HepG2 (cell line): ENCODE data around the gene FOSL2. TPM values are rescaled to one million over a fixed set of nuclear protein-coding genes. Genes with fewer than 3 reads are reported as not detected.

ENCODE experiments used
- ATAC-seq: fragments of 200-7000 bp; cut with Tn5 transposase; 3 replicates; pipeline ENCODE4 v1.9.1; 2020; ENCODE audit warnings: mild to moderate bottlenecking, moderate library complexity
- BruUV-seq: library from RNA; stranded (reverse); fragments of 400-500 nt; replicated peaks from 2 replicates; lab custom pipeline; 2021; lab: Mats Ljungman, UMichigan
- CTCF ChIA-PET: fragments of 300-600 bp; formaldehyde crosslinking; extraction: SDS; loops from one replicate; lab custom pipeline; 2021; ENCODE audit warnings: low total read pairs, inconsistent platforms, low intra/inter-chr PET ratio; lab: Yijun Ruan, JAX
- POLR2A ChIA-PET: fragments of 350-600 bp; sonication (Branson Sonifier 250); formaldehyde crosslinking; loops from one replicate; lab custom pipeline; 2020; ENCODE audit warnings: antibody characterized with exemption, inconsistent platforms; lab: Yijun Ruan, JAX
- DNase-seq: peaks from one replicate; pipeline ENCODE4 v3.0.0-alpha.2; 2015; ENCODE audit warnings: low spot score
- FAIRE-seq: peaks from 3 replicates; lab custom pipeline; 2011; peaks lifted over from hg19 to GRCh38; lab: Jason Lieb, UNC
- H2AFZ ChIP-seq: one replicate; pipeline ENCODE4 v1.6.1; 2011; ENCODE audit warnings: low read length, inconsistent platforms
- H3K27ac ChIP-seq: fragments of 300-600 bp; 3 replicates; pipeline ENCODE4 v1.8.0; 2011; ENCODE audit warnings: mixed run types, mild to moderate bottlenecking, mixed read lengths, low read length, inconsistent platforms; ENCODE audit not compliant: insufficient read depth; ENCODE audit errors: extremely low read length
- H3K27me3 ChIP-seq, 2 experiments: fragments of 200-600 bp in 1 of 2; 2 replicates in 1 of 2; 3 replicates in 1 of 2; pipeline versions ENCODE4 v1.6.0 to v1.8.0; 2011; ENCODE audit warnings: low read length in 2 of 2, mild to moderate bottlenecking in 2 of 2, moderate library complexity in 2 of 2, inconsistent platforms in 1 of 2; ENCODE audit not compliant: insufficient read depth in 2 of 2, control insufficient read depth in 1 of 2
- H3K36me3 ChIP-seq, 2 experiments: fragments of 200-600 bp in 1 of 2; replicated peaks in 1 of 2; 2 replicates in 1 of 2; 3 replicates in 1 of 2; pipeline versions ENCODE4 v1.5.1 to v1.8.0; 2011; ENCODE audit warnings: low read length in 2 of 2, inconsistent platforms in 1 of 2; ENCODE audit not compliant: insufficient read depth in 2 of 2, control insufficient read depth in 1 of 2
- H3K4me1 ChIP-seq: 2 replicates; pipeline ENCODE4 v1.5.1; 2012; ENCODE audit warnings: low read length, inconsistent platforms; ENCODE audit not compliant: insufficient read depth
- H3K4me2 ChIP-seq: 2 replicates; pipeline ENCODE4 v1.6.0; 2011; ENCODE audit warnings: low read depth, low read length, inconsistent platforms
- H3K4me3 ChIP-seq, 3 experiments: fragments of 200-600 bp in 1 of 3; sonication (generic), shearing (Covaris generic) in 1 of 3; replicated peaks in 1 of 3; 2 replicates each; pipeline ENCODE4 v1.5.1; 2011 to 2016; ENCODE audit warnings: low read length in 3 of 3, inconsistent platforms in 2 of 3, low read depth in 2 of 3, mild to moderate bottlenecking in 2 of 3, control low read depth in 1 of 3, mixed read lengths in 1 of 3; ENCODE audit not compliant: insufficient read depth in 1 of 3
- H3K79me2 ChIP-seq: one replicate; pipeline ENCODE4 v1.6.1; 2011; ENCODE audit warnings: low read length, inconsistent platforms; ENCODE audit not compliant: insufficient read depth
- H3K9ac ChIP-seq: 2 replicates; pipeline ENCODE4 v1.6.0; 2011; ENCODE audit warnings: mild to moderate bottlenecking, low read depth, low read length, inconsistent platforms; ENCODE audit not compliant: insufficient read depth
- H3K9me3 ChIP-seq: 2 replicates; pipeline ENCODE4 v1.5.1; 2012; ENCODE audit warnings: mild to moderate bottlenecking, low read length
- H4K20me1 ChIP-seq: 2 replicates; pipeline ENCODE4 v1.6.0; 2011; ENCODE audit warnings: inconsistent platforms, mild to moderate bottlenecking, low read length, moderate library complexity; ENCODE audit not compliant: insufficient read depth
- AKAP8 ChIP-seq: sonication (generic); formaldehyde crosslinking; IDR thresholded peaks from 2 replicates; pipeline ENCODE4 v1.5.1; 2020; ENCODE audit warnings: mild to moderate bottlenecking, missing genetic modification reagents
- CREBL2 ChIP-seq: sonication (generic); formaldehyde crosslinking; IDR thresholded peaks from 2 replicates; pipeline ENCODE4 v1.8.1; 2023; ENCODE audit warnings: missing genetic modification reagents, mild to moderate bottlenecking, borderline replicate concordance
- E2F1 ChIP-seq: sonication (generic); formaldehyde crosslinking; IDR thresholded peaks from 2 replicates; pipeline ENCODE4 v1.5.0; 2020; ENCODE audit warnings: missing genetic modification reagents
- FOXO4 ChIP-seq: sonication (generic); formaldehyde crosslinking; conservative IDR thresholded peaks from 2 replicates; pipeline ENCODE4 v1.8.1; 2023; ENCODE audit warnings: missing genetic modification reagents
- GATAD2A ChIP-seq: IDR thresholded peaks from 2 replicates; pipeline ENCODE4 v1.6.1; 2016
- GTF3A ChIP-seq: sonication (generic); formaldehyde crosslinking; conservative IDR thresholded peaks from 2 replicates; pipeline ENCODE4 v1.4.0; 2020; ENCODE audit warnings: mild to moderate bottlenecking, missing genetic modification reagents
- STAG1 ChIP-seq: sonication (generic); formaldehyde crosslinking; IDR thresholded peaks from 2 replicates; pipeline ENCODE4 v1.4.0; 2020; ENCODE audit warnings: missing genetic modification reagents
- UBTF ChIP-seq: sonication (generic); formaldehyde crosslinking; IDR thresholded peaks from 2 replicates; pipeline ENCODE4 v1.4.0; 2020; ENCODE audit warnings: mild to moderate bottlenecking, missing genetic modification reagents
- ZBTB25 ChIP-seq: IDR thresholded peaks from 2 replicates; pipeline ENCODE4 v1.6.1; 2018; ENCODE audit warnings: missing genetic modification reagents
- ZBTB26 ChIP-seq: IDR thresholded peaks from 2 replicates; pipeline ENCODE4 v1.6.1; 2016; ENCODE audit warnings: missing compliant biosample characterization, missing genetic modification reagents, borderline replicate concordance
- ZBTB7B ChIP-seq: sonication (generic); formaldehyde crosslinking; IDR thresholded peaks from 2 replicates; pipeline ENCODE4 v1.4.0; 2020; ENCODE audit warnings: missing genetic modification reagents
- ZNF576 ChIP-seq: sonication (generic); formaldehyde crosslinking; IDR thresholded peaks from 2 replicates; pipeline ENCODE4 v1.4.0; 2020; ENCODE audit warnings: mild to moderate bottlenecking, missing genetic modification reagents
- ZNF691 ChIP-seq: sonication (generic); formaldehyde crosslinking; IDR thresholded peaks from 2 replicates; pipeline ENCODE4 v1.4.0; 2020; ENCODE audit warnings: missing genetic modification reagents, low read depth, mild to moderate bottlenecking, borderline replicate concordance
- WGBS: methylation state at CpG from one replicate; pipeline ENCODE4 v1.1.6; 2017; ENCODE audit warnings: low lambda C conversion rate; 5-methylcytosine and 5-hydroxymethylcytosine counted together
- in situ Hi-C: cut with HindIII; loops from 2 replicates; pipeline ENCODE4 v1.10.0; 2017; ENCODE audit warnings: low pct_unique_long_range_greater_than_20kb; ENCODE audit not compliant: extremely low pct_ligation_motif_present
- intact Hi-C: fragments of 100-400 bp; cut with micrococcal nuclease; formaldehyde crosslinking; loops from one replicate; pipeline ENCODE4 v1.10.0; 2022; ENCODE audit not compliant: unreplicated experiment
- polyA plus RNA-seq, 8 experiments: library from polyadenylated mRNA; depleted of rRNA in 3 of 8; stranded (reverse) in 7 of 8; unstranded in 1 of 8; fragments of >200 nt; fragmentation: Illumina TruSeq in 4 of 8; extraction: Trizol in 4 of 8; gene quantifications; 2 replicates each; pipeline versions ENCODE4 v1.2.1 to v1.2.3, GENCODE V29; 2011 to 2016; ENCODE audit warnings: low read depth in 4 of 8, missing spikeins in 1 of 8, mixed read lengths in 1 of 8; ENCODE audit not compliant: insufficient read depth in 1 of 8
- total RNA-seq, 5 experiments: library from RNA; depleted of rRNA; stranded (reverse); fragments of >200 nt; fragmentation: Illumina TruSeq; extraction: Trizol; gene quantifications; 2 replicates each; pipeline ENCODE4 v1.2.3, GENCODE V29; 2016; ENCODE audit warnings: low read depth in 1 of 5

Gene FOSL2
- total and polyA plus RNA-seq, 2 of the 13 experiments (the other 11 are each of a cell fraction or from before 2014, with no cell fraction given): 3.4 to 18.1 TPM

- FAIRE-seq: no peak
- peak overlapping the region; percentile 91 to 95 (median 93) for H3K4me3 ChIP-seq
- BruUV-seq: TSS peak; percentile 86
- CTCF ChIA-PET: no interaction called here
- peak overlapping the region; percentile 32 for H2AFZ ChIP-seq
- no peaks in the 10 kb centered on the region for H3K36me3 ChIP-seq
- POLR2A ChIA-PET: interaction anchor here (0.6 to 3.9 kb wide), 21 partner anchors 8 to 1038 kb away, joined by 3 to 35 read pairs (median 4); partner anchors contain the start of genes BABAM2 and RBKS
- peaks cover 25% of the 10 kb centered on the region for H3K79me2 ChIP-seq
- no peaks in the 10 kb centered on the region for H3K9me3 ChIP-seq
- peaks cover 18% of the 10 kb centered on the region; the same call in 1 of the 2 replicates for H4K20me1 ChIP-seq
- WGBS: 1% methylated on average over 42 of the region's 70 CpGs
- H3K27ac ChIP-seq: peak overlapping the region; percentile 88
- intact Hi-C loops (loop anchor here (1.0 to 10.0 kb wide), 3 partner anchors 34 to 501 kb away; partner anchors contain the start of genes BABAM2 and RBKS), in situ Hi-C loops (loop anchor here (10.0 kb wide), 2 partner anchors 637 to 687 kb away; no protein-coding TSS in a partner anchor)
- H3K27me3 ChIP-seq: peaks cover 1 to 23% of the 10 kb centered on the region in 2 experiments; a peak in 3 of 5 replicates
- peak; percentile 72 for DNase-seq
- H3K4me2 ChIP-seq: peak overlapping the region; percentile 100
- peak overlapping the region; percentile 94 for H3K9ac ChIP-seq
- peak; percentile 63 for ATAC-seq
- H3K4me1 ChIP-seq: peaks cover 38% of the 10 kb centered on the region
- TF ChIP-seq STAG1 (CRISPR knock-in tag): peak; percentile 6; the same call in 1 of the 2 replicates
- no peak for TF ChIP-seq GTF3A (CRISPR knock-in tag)
- 0 out of 2 replicates have a peak, but pooled peaks have one; percentile 59 for TF ChIP-seq ZBTB26 (CRISPR knock-in tag)
- no peak for TF ChIP-seq CREBL2
- no peak for TF ChIP-seq ZBTB7B
- TF ChIP-seq AKAP8 (CRISPR knock-in tag): no peak
- no peak for TF ChIP-seq ZBTB25
- TF ChIP-seq GATAD2A (CRISPR knock-in tag): no peak
- TF ChIP-seq UBTF: no peak
- TF ChIP-seq ZNF691 (CRISPR knock-in tag): peak; percentile 98
- TF ChIP-seq FOXO4 (CRISPR knock-in tag): 0 out of 2 replicates have a peak, but pooled peaks have one; percentile 60
- TF ChIP-seq ZNF576 (CRISPR knock-in tag): no peak
- no peak for TF ChIP-seq E2F1
These were observed 928 bp upstream of the FOSL2 start for GRCh38 chr2:28391564-28392296.
